HCT116 (cell line): ENCODE measurements around the gene TUBD1. TPM values are rescaled to one million over a fixed set of nuclear protein-coding genes. Genes with fewer than 3 reads are reported as not detected.

Experiments
- ATAC-seq: fragments of 200-7000 bp; cut with Tn5 transposase; 2 replicates; pipeline ENCODE4 v1.9.1; 2020; ENCODE audit warnings: mild to moderate bottlenecking, moderate library complexity
- BruUV-seq: library from RNA; stranded (reverse); fragments of 400-500 nt; replicated peaks from 2 replicates; lab custom pipeline; 2021; lab: Mats Ljungman, UMichigan
- CTCF ChIA-PET: fragments of 300-600 bp; sonication (Branson Sonifier 250); formaldehyde crosslinking; loops from one replicate; lab custom pipeline; 2021; ENCODE audit warnings: antibody characterized with exemption; lab: Charles Lee
- POLR2A ChIA-PET: fragments of 300-600, 350-600 bp; sonication (Branson Sonifier 250); formaldehyde crosslinking; loops from one replicate; lab custom pipeline; 2021; ENCODE audit warnings: antibody characterized with exemption; lab: Charles Lee
- RAD21 ChIA-PET, 2 experiments: fragments of 300-600 bp; sonication (Branson Sonifier 250); formaldehyde crosslinking; loops; one replicate each; lab custom pipeline; 2023; ENCODE audit warnings: low total read pairs in 2 of 2; ENCODE audit not compliant: uncharacterized antibody in 2 of 2, unreplicated experiment in 2 of 2, low non-redundant PET in 1 of 2; lab: Charles Lee
- DNase-seq: peaks from one replicate; pipeline ENCODE4 v3.0.0-alpha.2; 2010; ENCODE audit warnings: low read depth, low spot score
- H2AFZ ChIP-seq: fragments of 200-600 bp; shearing (Covaris generic), sonication (generic); 2 replicates; pipeline ENCODE4 v1.6.1; 2017; ENCODE audit warnings: low read depth, mixed run types, mixed read lengths, antibody characterized with exemption, low read length; ENCODE audit not compliant: poor library complexity, severe bottlenecking
- H3K27ac ChIP-seq: 2 replicates; pipeline ENCODE4 v1.5.1; 2012; ENCODE audit warnings: low read depth, low read length
- H3K27me3 ChIP-seq: fragments of 200-600 bp; sonication (generic); 2 replicates; pipeline ENCODE4 v1.6.1; 2016; ENCODE audit warnings: mixed run types, low read length, mixed read lengths; ENCODE audit not compliant: insufficient read depth
- H3K36me3 ChIP-seq, 2 experiments: fragments of 200-500 bp in 1 of 2; fragments of 200-600 bp in 1 of 2; sonication (Bioruptor generic) in 1 of 2; sonication (generic) in 1 of 2; 2 replicates each; pipeline versions ENCODE4 v1.5.1 to v1.6.1; 2014 to 2016; ENCODE audit warnings: low read length in 2 of 2, inconsistent platforms in 1 of 2, mixed read lengths in 1 of 2, mixed run types in 1 of 2; ENCODE audit not compliant: insufficient read depth in 2 of 2, control insufficient read depth in 1 of 2
- H3K4me1 ChIP-seq, 2 experiments: fragments of 200-600 bp in 1 of 2; sonication (generic) in 1 of 2; 2 replicates each; pipeline versions ENCODE4 v1.5.1 to v1.6.1; 2012 to 2017; ENCODE audit warnings: low read length in 2 of 2, inconsistent platforms in 1 of 2, mild to moderate bottlenecking in 1 of 2, mixed read lengths in 1 of 2, mixed run types in 1 of 2, moderate library complexity in 1 of 2; ENCODE audit not compliant: insufficient read depth in 2 of 2, control insufficient read depth in 1 of 2
- H3K4me2 ChIP-seq: fragments of 200-600 bp; sonication (generic); 2 replicates; pipeline ENCODE4 v1.6.1; 2017; ENCODE audit warnings: mixed run types, low read length, mixed read lengths
- H3K4me3 ChIP-seq, 2 experiments: fragments of 200-600 bp in 1 of 2; sonication (generic) in 1 of 2; replicated peaks in 1 of 2; 2 replicates each; pipeline ENCODE4 v1.5.1; 2011 to 2016; ENCODE audit warnings: low read length in 2 of 2, control low read depth in 1 of 2, low read depth in 1 of 2, mild to moderate bottlenecking in 1 of 2, mixed read lengths in 1 of 2, mixed run types in 1 of 2
- H3K79me2 ChIP-seq: fragments of 200-600 bp; sonication (generic); 2 replicates; pipeline ENCODE4 v1.6.1; 2017; ENCODE audit warnings: mild to moderate bottlenecking, mixed run types, low read length, moderate library complexity, mixed read lengths; ENCODE audit not compliant: insufficient read depth
- H3K9ac ChIP-seq: fragments of 200-600 bp; sonication (generic); 2 replicates; pipeline ENCODE4 v1.6.1; 2016; ENCODE audit warnings: low read length, mixed read lengths
- H3K9me2 ChIP-seq: fragments of 200-600 bp; sonication (generic), shearing (Covaris generic); 2 replicates; pipeline ENCODE4 v1.6.1; 2017; ENCODE audit warnings: mixed run types, mild to moderate bottlenecking, moderate library complexity; ENCODE audit not compliant: insufficient read depth
- H3K9me3 ChIP-seq, 2 experiments: fragments of 200-500 bp in 1 of 2; fragments of 200-600 bp in 1 of 2; sonication (Bioruptor generic) in 1 of 2; sonication (generic) in 1 of 2; 2 replicates each; pipeline ENCODE4 v1.6.1; 2014 to 2017; ENCODE audit warnings: low read length in 2 of 2, mixed read lengths in 2 of 2, inconsistent platforms in 1 of 2, low read depth in 1 of 2, mild to moderate bottlenecking in 1 of 2, mixed run types in 1 of 2, moderate library complexity in 1 of 2; ENCODE audit not compliant: control insufficient read depth in 1 of 2, insufficient read depth in 1 of 2
- H4K20me1 ChIP-seq: fragments of 200-600 bp; sonication (generic), shearing (Covaris generic); 2 replicates; pipeline ENCODE4 v1.6.1; 2017; ENCODE audit warnings: mixed run types, mild to moderate bottlenecking, moderate library complexity; ENCODE audit not compliant: insufficient read depth
- CBX3 ChIP-seq: IDR thresholded peaks from 2 replicates; pipeline ENCODE4 v1.6.1; 2012; ENCODE audit warnings: low read depth
- CEBPB ChIP-seq: IDR thresholded peaks from 2 replicates; pipeline ENCODE4 v1.6.1; 2012; ENCODE audit warnings: low read depth
- EGR1 ChIP-seq: IDR thresholded peaks from 2 replicates; pipeline ENCODE4 v1.6.1; 2012; ENCODE audit warnings: low read depth
- ELF1 ChIP-seq: IDR thresholded peaks from 2 replicates; pipeline ENCODE4 v1.6.1; 2012; ENCODE audit warnings: low read depth, borderline replicate concordance
- EZH2 ChIP-seq: fragments of 200-600 bp; sonication (generic); IDR thresholded peaks from 2 replicates; pipeline ENCODE4 v1.6.1; 2017; ENCODE audit warnings: antibody characterized with exemption, mixed run types
- EZH2phosphoT487 ChIP-seq: fragments of 200-600 bp; IDR thresholded peaks from 2 replicates; pipeline ENCODE4 v1.6.1; 2018; ENCODE audit warnings: antibody characterized with exemption, borderline replicate concordance
- JUND ChIP-seq: IDR thresholded peaks from 2 replicates; pipeline ENCODE4 v1.6.1; 2012
- POLR2A ChIP-seq: IDR thresholded peaks from 2 replicates; pipeline ENCODE4 v1.7.0; 2011; ENCODE audit warnings: borderline replicate concordance; ENCODE audit not compliant: insufficient read depth, insufficient read length; ENCODE audit errors: extremely low read depth
- POLR2AphosphoS5 ChIP-seq: IDR thresholded peaks from 2 replicates; pipeline ENCODE4 v1.6.1; 2011; ENCODE audit warnings: mild to moderate bottlenecking, low read depth, low read length, moderate library complexity
- RAD21 ChIP-seq: IDR thresholded peaks from 2 replicates; pipeline ENCODE4 v1.6.1; 2012; ENCODE audit warnings: low read depth, mild to moderate bottlenecking
- SIN3A ChIP-seq: IDR thresholded peaks from 2 replicates; pipeline ENCODE4 v1.6.1; 2012; ENCODE audit warnings: low read depth
- SRF ChIP-seq: IDR thresholded peaks from 2 replicates; pipeline ENCODE4 v1.6.1; 2012; ENCODE audit warnings: low read depth
- YY1 ChIP-seq: IDR thresholded peaks from 2 replicates; pipeline ENCODE4 v1.6.1; 2011; ENCODE audit warnings: low read length, low read depth, moderate library complexity, mild to moderate bottlenecking; ENCODE audit not compliant: insufficient replicate concordance; ENCODE audit errors: extremely low read depth
- ZFX ChIP-seq: fragments of 450-650 bp; IDR thresholded peaks from 2 replicates; pipeline ENCODE4 v1.6.1; 2017
- ZNF274 ChIP-seq: fragments of 200-500 bp; sonication (Bioruptor generic); IDR thresholded peaks from 2 replicates; pipeline ENCODE4 v1.6.1; 2014; ENCODE audit warnings: mild to moderate bottlenecking, low read depth, low read length, inconsistent platforms
- intact Hi-C: fragments of 100-400 bp; cut with micrococcal nuclease; formaldehyde crosslinking; loops from 2 replicates; pipeline ENCODE4 v1.10.0; 2022
- total RNA-seq: library from RNA; stranded (reverse); gene quantifications from one replicate; pipeline ENCODE4 v1.2.1, GENCODE V29; 2021; ENCODE audit not compliant: unreplicated experiment
- TF ChIP-seq, protein P1 (sequence below): IDR thresholded peaks from 2 replicates; pipeline ENCODE4 v1.6.1; 2012
- TF ChIP-seq, protein P2 (sequence below): IDR thresholded peaks from 2 replicates; pipeline ENCODE4 v1.6.1; 2011; ENCODE audit warnings: mild to moderate bottlenecking, low read length, moderate library complexity; ENCODE audit not compliant: insufficient replicate concordance; ENCODE audit errors: extremely low read depth
- TF ChIP-seq, protein P3 (sequence below): IDR thresholded peaks from 2 replicates; pipeline ENCODE4 v1.6.1; 2012
- TF ChIP-seq, protein P4 (sequence below): IDR thresholded peaks from 2 replicates; pipeline ENCODE4 v1.6.1; 2012; ENCODE audit warnings: low read depth

TUBD1 gene
- total RNA-seq, 1 experiment from 2014 or later: 13.0 TPM

DNA sequence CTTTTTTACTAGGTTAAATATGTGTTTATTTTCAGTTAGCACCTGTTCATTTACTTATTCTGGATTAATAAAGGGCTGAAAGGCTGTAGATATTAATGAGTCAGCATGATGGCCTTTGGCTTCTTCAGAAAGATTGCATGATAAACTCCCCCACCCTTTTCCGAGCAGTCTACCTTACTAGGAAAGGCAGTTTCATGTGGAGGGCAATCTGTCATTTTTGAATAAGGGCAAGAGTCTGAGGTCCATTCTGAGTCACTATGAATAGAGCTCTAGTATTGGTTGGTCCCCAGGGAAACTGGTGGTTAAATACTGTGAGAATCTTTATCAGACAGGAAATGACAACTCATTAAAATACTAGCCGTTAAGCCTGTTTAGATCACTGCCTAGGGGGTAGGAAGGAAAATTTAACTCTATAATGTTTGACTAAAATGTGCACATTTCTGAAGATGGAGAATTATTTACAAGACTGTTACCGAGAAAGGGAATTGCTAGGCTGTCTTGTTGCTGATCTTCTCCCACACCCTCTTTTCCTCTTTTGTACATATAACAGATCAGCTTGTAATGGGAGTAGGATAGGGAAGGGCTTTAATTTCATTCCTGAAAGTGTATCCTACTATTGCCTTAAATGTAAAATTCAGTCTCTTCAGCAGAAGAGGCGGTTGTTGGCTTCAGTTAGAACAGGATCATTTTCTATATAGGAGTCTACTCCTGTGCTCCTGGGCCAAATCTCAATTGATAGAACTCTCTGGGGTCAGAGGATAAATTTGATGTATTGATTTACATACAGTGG is 63.3 kb downstream of the TUBD1 start:
- H3K4me3 ChIP-seq: peak overlapping the region; percentile 9 to 21
- intact Hi-C loops: loop anchor here (1.0 kb wide), 2 partner anchors 8 to 43 kb away; no protein-coding TSS in a partner anchor
- peak; percentile 89 for ATAC-seq
- ChIA-PET CTCF (interaction anchor here (1.0 to 1.2 kb wide), 2 partner anchors 16 to 76 kb away, joined by 3 to 4 read pairs; no protein-coding TSS in a partner anchor), POLR2A (interaction anchor here (0.7 to 9.2 kb wide), 15 partner anchors 10 to 1198 kb away, joined by 3 to 228 read pairs (median 4); no protein-coding TSS in a partner anchor), RAD21 (interaction anchor here in 1 of 2 experiments (1.0 kb wide), 2 partner anchors 8 to 75 kb away, joined by 3 to 4 read pairs; no protein-coding TSS in a partner anchor)
- H3K9ac ChIP-seq: peak overlapping the region; percentile 60
- H3K79me2 ChIP-seq: peaks cover 59% of the 10 kb centered on the region
- H3K27me3 ChIP-seq: no peaks in the 10 kb centered on the region
- H3K9me3 ChIP-seq: no peaks in the 10 kb centered on the region
- BruUV-seq: TSS peak; percentile 96
- H3K9me2 ChIP-seq: no peaks in the 10 kb centered on the region
- H3K36me3 ChIP-seq: no peaks in the 10 kb centered on the region
- no peak overlapping the region for H2AFZ ChIP-seq
- peak; percentile 100 for DNase-seq
- peak overlapping the region; percentile 97 for H3K27ac ChIP-seq
- H3K4me1 ChIP-seq: peaks cover 90 to 100% of the 10 kb centered on the region in 2 experiments
- H3K4me2 ChIP-seq: peak overlapping the region; percentile 60
- H4K20me1 ChIP-seq: no peaks in the 10 kb centered on the region
- peak; percentile 97 for TF ChIP-seq SRF
- TF ChIP-seq YY1: peak; percentile 70
- TF ChIP-seq POLR2AphosphoS5: peak; percentile 81
- TF ChIP-seq ZNF274: no peak
- TF ChIP-seq, protein P1, sequence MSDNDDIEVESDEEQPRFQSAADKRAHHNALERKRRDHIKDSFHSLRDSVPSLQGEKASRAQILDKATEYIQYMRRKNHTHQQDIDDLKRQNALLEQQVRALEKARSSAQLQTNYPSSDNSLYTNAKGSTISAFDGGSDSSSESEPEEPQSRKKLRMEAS: peak; percentile 85
- TF ChIP-seq EZH2: no peak
- peak; percentile 94 for TF ChIP-seq SIN3A
- TF ChIP-seq CBX3: peak; percentile 88
- TF ChIP-seq, protein P2, sequence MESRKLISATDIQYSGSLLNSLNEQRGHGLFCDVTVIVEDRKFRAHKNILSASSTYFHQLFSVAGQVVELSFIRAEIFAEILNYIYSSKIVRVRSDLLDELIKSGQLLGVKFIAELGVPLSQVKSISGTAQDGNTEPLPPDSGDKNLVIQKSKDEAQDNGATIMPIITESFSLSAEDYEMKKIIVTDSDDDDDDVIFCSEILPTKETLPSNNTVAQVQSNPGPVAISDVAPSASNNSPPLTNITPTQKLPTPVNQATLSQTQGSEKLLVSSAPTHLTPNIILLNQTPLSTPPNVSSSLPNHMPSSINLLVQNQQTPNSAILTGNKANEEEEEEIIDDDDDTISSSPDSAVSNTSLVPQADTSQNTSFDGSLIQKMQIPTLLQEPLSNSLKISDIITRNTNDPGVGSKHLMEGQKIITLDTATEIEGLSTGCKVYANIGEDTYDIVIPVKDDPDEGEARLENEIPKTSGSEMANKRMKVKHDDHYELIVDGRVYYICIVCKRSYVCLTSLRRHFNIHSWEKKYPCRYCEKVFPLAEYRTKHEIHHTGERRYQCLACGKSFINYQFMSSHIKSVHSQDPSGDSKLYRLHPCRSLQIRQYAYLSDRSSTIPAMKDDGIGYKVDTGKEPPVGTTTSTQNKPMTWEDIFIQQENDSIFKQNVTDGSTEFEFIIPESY: peak; percentile 65
- TF ChIP-seq, protein P3, sequence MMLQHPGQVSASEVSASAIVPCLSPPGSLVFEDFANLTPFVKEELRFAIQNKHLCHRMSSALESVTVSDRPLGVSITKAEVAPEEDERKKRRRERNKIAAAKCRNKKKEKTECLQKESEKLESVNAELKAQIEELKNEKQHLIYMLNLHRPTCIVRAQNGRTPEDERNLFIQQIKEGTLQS: no peak; the same call in 1 of the 2 replicates
- TF ChIP-seq RAD21: peak; percentile 60
- TF ChIP-seq POLR2A: peak; percentile 2
- no peak for TF ChIP-seq ELF1
- TF ChIP-seq CEBPB: peak; percentile 96
- no peak for TF ChIP-seq EZH2phosphoT487
- TF ChIP-seq ZFX: no peak
- TF ChIP-seq JUND: peak; percentile 97
- TF ChIP-seq EGR1: peak; percentile 46; the same call in 1 of the 2 replicates
- TF ChIP-seq, protein P4, sequence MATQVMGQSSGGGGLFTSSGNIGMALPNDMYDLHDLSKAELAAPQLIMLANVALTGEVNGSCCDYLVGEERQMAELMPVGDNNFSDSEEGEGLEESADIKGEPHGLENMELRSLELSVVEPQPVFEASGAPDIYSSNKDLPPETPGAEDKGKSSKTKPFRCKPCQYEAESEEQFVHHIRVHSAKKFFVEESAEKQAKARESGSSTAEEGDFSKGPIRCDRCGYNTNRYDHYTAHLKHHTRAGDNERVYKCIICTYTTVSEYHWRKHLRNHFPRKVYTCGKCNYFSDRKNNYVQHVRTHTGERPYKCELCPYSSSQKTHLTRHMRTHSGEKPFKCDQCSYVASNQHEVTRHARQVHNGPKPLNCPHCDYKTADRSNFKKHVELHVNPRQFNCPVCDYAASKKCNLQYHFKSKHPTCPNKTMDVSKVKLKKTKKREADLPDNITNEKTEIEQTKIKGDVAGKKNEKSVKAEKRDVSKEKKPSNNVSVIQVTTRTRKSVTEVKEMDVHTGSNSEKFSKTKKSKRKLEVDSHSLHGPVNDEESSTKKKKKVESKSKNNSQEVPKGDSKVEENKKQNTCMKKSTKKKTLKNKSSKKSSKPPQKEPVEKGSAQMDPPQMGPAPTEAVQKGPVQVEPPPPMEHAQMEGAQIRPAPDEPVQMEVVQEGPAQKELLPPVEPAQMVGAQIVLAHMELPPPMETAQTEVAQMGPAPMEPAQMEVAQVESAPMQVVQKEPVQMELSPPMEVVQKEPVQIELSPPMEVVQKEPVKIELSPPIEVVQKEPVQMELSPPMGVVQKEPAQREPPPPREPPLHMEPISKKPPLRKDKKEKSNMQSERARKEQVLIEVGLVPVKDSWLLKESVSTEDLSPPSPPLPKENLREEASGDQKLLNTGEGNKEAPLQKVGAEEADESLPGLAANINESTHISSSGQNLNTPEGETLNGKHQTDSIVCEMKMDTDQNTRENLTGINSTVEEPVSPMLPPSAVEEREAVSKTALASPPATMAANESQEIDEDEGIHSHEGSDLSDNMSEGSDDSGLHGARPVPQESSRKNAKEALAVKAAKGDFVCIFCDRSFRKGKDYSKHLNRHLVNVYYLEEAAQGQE: no peak
